Measurements from ENCODE around the gene ERO1B. TPM values are rescaled to one million over a fixed set of nuclear protein-coding genes. Genes with fewer than 3 reads are reported as not detected.

ERO1B gene
- total RNA-seq, 1 experiment from 2014 or later = 3.2 TPM

DNA sequence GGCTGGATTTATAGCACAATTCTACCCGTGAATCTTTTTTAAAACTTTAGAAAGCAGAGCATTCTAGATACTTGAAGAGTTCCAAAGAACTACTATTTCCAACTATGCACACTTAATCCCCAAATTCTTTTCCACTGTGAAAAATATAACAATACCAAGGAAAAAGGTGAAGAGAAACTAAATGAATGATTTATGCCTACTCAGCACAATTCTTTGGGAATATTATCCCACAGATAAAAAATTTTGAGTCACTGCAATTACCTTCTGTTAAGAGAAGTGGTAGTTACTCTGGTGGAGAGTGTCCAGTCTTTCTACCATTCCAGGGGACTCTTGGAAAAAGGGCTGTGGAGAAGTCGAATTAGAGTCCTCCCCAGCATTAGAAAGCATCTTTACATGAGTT lies 39.2 kb downstream of the ERO1B start:
- POLR2A ChIA-PET = no interaction called here

More for the DNA sequence above, 39.2 kb downstream of the ERO1B start:
- ATAC-seq (no peak), DNase-seq (ENCODE audit: low spot score) (no peak)
- TF ChIP-seq ZNF425 (CRISPR knock-in tag; conservative IDR thresholded peaks at IDR 0.05) (no peak), NFATC4 (CRISPR knock-in tag; IDR thresholded peaks at IDR 0.05) (no peak), ZNF671 (CRISPR knock-in tag; IDR thresholded peaks at IDR 0.05) (no peak), ZNF416 (CRISPR knock-in tag; IDR thresholded peaks at IDR 0.05) (no peak), CDX4 (CRISPR knock-in tag; IDR thresholded peaks at IDR 0.05; ENCODE audit: borderline replicate concordance) (no peak), ZNF121 (CRISPR knock-in tag; IDR thresholded peaks at IDR 0.05) (no peak), ZNF317 (CRISPR knock-in tag; IDR thresholded peaks at IDR 0.05; ENCODE audit: borderline replicate concordance, low read depth) (no peak), ZNF532 (CRISPR knock-in tag; IDR thresholded peaks at IDR 0.05; ENCODE audit: borderline replicate concordance) (no peak), GTF2I (CRISPR knock-in tag; conservative IDR thresholded peaks at IDR 0.05) (no peak), AR (CRISPR knock-in tag; IDR thresholded peaks at IDR 0.05) (no peak), ESRRA (CRISPR knock-in tag; IDR thresholded peaks at IDR 0.05; ENCODE audit: borderline replicate concordance) (no peak)
- TF ChIP-seq, protein P1, sequence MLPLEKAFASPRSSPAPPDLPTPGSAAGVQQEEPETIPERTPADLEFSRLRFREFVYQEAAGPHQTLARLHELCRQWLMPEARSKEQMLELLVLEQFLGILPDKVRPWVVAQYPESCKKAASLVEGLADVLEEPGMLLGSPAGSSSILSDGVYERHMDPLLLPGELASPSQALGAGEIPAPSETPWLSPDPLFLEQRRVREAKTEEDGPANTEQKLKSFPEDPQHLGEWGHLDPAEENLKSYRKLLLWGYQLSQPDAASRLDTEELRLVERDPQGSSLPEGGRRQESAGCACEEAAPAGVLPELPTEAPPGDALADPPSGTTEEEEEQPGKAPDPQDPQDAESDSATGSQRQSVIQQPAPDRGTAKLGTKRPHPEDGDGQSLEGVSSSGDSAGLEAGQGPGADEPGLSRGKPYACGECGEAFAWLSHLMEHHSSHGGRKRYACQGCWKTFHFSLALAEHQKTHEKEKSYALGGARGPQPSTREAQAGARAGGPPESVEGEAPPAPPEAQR (CRISPR knock-in tag; IDR thresholded peaks at IDR 0.05) = no peak
- no peak overlapping the region for H3K4me3 Mint-ChIP-seq
- CTCF ChIA-PET = no interaction called here
- 0 out of 2 replicates have a peak, but pooled peaks cover 2% of the 10 kb centered on the region for H3K4me1 Mint-ChIP-seq
- no peaks in the 10 kb centered on the region for H3K27me3 Mint-ChIP-seq (ENCODE audit: low read depth)
- H3K9me3 Mint-ChIP-seq = no peaks in the 10 kb centered on the region
- no peak overlapping the region for H3K27ac Mint-ChIP-seq
- no peaks in the 10 kb centered on the region for H3K36me3 Mint-ChIP-seq

Data from WTC11 (cell line).